ENCODE data around the gene CTNNA1. TPM values are rescaled to one million over a fixed set of nuclear protein-coding genes. Genes with fewer than 3 reads are reported as not detected.

Gene CTNNA1
- polyA plus RNA-seq, 1 of the 3 experiments (the other 2 are of a cell fraction) = 130 TPM

DNA sequence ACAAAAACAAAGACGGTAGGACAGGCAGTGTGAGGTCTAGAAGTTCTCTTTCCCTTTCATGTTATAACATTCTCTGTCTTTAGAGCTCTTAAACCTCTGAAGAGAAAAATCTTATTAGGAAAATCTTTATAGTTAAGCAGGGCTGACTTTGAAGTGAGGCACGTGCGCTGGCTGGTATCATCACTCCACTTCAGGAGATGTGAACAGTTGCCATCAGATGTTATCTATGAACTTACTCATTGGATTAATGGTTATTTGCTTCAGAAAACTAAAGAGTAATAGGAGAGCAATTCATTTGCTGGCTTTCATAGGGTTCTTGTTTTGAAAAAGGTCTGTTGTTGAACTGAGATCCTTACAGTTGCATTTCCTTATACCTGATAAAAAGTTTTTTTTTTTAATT is 96.2 kb downstream of the CTNNA1 start (continued):
- TF ChIP-seq, protein P1, sequence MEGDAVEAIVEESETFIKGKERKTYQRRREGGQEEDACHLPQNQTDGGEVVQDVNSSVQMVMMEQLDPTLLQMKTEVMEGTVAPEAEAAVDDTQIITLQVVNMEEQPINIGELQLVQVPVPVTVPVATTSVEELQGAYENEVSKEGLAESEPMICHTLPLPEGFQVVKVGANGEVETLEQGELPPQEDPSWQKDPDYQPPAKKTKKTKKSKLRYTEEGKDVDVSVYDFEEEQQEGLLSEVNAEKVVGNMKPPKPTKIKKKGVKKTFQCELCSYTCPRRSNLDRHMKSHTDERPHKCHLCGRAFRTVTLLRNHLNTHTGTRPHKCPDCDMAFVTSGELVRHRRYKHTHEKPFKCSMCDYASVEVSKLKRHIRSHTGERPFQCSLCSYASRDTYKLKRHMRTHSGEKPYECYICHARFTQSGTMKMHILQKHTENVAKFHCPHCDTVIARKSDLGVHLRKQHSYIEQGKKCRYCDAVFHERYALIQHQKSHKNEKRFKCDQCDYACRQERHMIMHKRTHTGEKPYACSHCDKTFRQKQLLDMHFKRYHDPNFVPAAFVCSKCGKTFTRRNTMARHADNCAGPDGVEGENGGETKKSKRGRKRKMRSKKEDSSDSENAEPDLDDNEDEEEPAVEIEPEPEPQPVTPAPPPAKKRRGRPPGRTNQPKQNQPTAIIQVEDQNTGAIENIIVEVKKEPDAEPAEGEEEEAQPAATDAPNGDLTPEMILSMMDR (IDR thresholded peaks at IDR 0.05) = no peak
- TF ChIP-seq NFIC (IDR thresholded peaks at IDR 0.05; ENCODE audit: borderline replicate concordance) (peak; percentile 78), POLR2AphosphoS5 (IDR thresholded peaks at IDR 0.05; ENCODE audit: low read depth, low read length) (no peak; the same call in 1 of the 2 replicates), RXRA (IDR thresholded peaks at IDR 0.05; ENCODE audit: borderline replicate concordance, low read depth) (0 out of 2 replicates have a peak, but pooled peaks have one; percentile 11), ELF1 (IDR thresholded peaks at IDR 0.05) (no peak), FOSL2 (IDR thresholded peaks at IDR 0.05; ENCODE audit: borderline replicate concordance, low read depth) (peak; percentile 63), TAF1 (IDR thresholded peaks at IDR 0.05; ENCODE audit: borderline replicate concordance, low read depth, low read length) (no peak), NRF1 (IDR thresholded peaks at IDR 0.05; ENCODE audit: low read depth, low read length) (no peak), RFX5 (IDR thresholded peaks at IDR 0.05; ENCODE audit: low read length) (no peak), TEAD4 (IDR thresholded peaks at IDR 0.05; ENCODE audit: borderline replicate concordance, insufficient read depth) (no peak), RCOR1 (IDR thresholded peaks at IDR 0.05; ENCODE audit: low read length) (no peak), FOXM1 (IDR thresholded peaks at IDR 0.05; ENCODE audit: low read depth) (no peak), TCF12 (IDR thresholded peaks at IDR 0.05) (peak; percentile 84), YY1 (IDR thresholded peaks at IDR 0.05; ENCODE audit: low read depth) (no peak; the same call in 1 of the 2 replicates), EP300 (IDR thresholded peaks at IDR 0.05; ENCODE audit: borderline replicate concordance in 1 of 2, low read depth in 1 of 2, low read length in 1 of 2) (peak in 1 of 2 experiments; percentile 56; a peak in 1 of 4 replicates), MXI1 (IDR thresholded peaks at IDR 0.05; ENCODE audit: low read depth, low read length) (peak; percentile 73), SIN3A (IDR thresholded peaks at IDR 0.05; ENCODE audit: borderline replicate concordance, low read depth, low read length) (peak; percentile 51; the same call in 1 of the 2 replicates), FOXJ3 (CRISPR knock-in tag; IDR thresholded peaks at IDR 0.05) (no peak)
- TF ChIP-seq, protein P2, sequence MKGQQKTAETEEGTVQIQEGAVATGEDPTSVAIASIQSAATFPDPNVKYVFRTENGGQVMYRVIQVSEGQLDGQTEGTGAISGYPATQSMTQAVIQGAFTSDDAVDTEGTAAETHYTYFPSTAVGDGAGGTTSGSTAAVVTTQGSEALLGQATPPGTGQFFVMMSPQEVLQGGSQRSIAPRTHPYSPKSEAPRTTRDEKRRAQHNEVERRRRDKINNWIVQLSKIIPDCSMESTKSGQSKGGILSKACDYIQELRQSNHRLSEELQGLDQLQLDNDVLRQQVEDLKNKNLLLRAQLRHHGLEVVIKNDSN (IDR thresholded peaks at IDR 0.05; ENCODE audit: borderline replicate concordance, low read depth) = peak; percentile 80
- TF ChIP-seq, protein P3, sequence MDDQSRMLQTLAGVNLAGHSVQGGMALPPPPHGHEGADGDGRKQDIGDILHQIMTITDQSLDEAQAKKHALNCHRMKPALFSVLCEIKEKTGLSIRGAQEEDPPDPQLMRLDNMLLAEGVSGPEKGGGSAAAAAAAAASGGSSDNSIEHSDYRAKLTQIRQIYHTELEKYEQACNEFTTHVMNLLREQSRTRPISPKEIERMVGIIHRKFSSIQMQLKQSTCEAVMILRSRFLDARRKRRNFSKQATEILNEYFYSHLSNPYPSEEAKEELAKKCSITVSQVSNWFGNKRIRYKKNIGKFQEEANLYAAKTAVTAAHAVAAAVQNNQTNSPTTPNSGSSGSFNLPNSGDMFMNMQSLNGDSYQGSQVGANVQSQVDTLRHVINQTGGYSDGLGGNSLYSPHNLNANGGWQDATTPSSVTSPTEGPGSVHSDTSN (IDR thresholded peaks at IDR 0.05) = peak; percentile 91
- TF ChIP-seq, protein P4, sequence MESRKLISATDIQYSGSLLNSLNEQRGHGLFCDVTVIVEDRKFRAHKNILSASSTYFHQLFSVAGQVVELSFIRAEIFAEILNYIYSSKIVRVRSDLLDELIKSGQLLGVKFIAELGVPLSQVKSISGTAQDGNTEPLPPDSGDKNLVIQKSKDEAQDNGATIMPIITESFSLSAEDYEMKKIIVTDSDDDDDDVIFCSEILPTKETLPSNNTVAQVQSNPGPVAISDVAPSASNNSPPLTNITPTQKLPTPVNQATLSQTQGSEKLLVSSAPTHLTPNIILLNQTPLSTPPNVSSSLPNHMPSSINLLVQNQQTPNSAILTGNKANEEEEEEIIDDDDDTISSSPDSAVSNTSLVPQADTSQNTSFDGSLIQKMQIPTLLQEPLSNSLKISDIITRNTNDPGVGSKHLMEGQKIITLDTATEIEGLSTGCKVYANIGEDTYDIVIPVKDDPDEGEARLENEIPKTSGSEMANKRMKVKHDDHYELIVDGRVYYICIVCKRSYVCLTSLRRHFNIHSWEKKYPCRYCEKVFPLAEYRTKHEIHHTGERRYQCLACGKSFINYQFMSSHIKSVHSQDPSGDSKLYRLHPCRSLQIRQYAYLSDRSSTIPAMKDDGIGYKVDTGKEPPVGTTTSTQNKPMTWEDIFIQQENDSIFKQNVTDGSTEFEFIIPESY (IDR thresholded peaks at IDR 0.05; ENCODE audit: borderline replicate concordance, low read depth) = no peak
- TF ChIP-seq, protein P5, sequence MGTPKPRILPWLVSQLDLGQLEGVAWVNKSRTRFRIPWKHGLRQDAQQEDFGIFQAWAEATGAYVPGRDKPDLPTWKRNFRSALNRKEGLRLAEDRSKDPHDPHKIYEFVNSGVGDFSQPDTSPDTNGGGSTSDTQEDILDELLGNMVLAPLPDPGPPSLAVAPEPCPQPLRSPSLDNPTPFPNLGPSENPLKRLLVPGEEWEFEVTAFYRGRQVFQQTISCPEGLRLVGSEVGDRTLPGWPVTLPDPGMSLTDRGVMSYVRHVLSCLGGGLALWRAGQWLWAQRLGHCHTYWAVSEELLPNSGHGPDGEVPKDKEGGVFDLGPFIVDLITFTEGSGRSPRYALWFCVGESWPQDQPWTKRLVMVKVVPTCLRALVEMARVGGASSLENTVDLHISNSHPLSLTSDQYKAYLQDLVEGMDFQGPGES (IDR thresholded peaks at IDR 0.05; ENCODE audit: low read depth, low read length) = no peak
- TF ChIP-seq, protein P6, sequence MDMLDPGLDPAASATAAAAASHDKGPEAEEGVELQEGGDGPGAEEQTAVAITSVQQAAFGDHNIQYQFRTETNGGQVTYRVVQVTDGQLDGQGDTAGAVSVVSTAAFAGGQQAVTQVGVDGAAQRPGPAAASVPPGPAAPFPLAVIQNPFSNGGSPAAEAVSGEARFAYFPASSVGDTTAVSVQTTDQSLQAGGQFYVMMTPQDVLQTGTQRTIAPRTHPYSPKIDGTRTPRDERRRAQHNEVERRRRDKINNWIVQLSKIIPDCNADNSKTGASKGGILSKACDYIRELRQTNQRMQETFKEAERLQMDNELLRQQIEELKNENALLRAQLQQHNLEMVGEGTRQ (IDR thresholded peaks at IDR 0.05; ENCODE audit: borderline replicate concordance, low read depth, low read length) = no peak

Measured in SK-N-SH (cell line).